Activated naive CD8-positive, alpha-beta T cell treated with anti-CD3 and anti-CD28 coated beads, Interleukin-2, amount 50 U/mL, for 24 hours (primary cell): ENCODE measurements around the gene MROH8.

Experiments
- ATAC-seq: fragments of 150-1000 bp; cut with Tn5 transposase; one replicate; pipeline ENCODE4 v1.10.0; 2021
- DNase-seq: peaks from one replicate; pipeline ENCODE4 v3.0.0; 2021
- H3K27ac Mint-ChIP-seq: one replicate; pipeline ENCODE4 v1.8.0; 2021; ENCODE audit warnings: mild to moderate bottlenecking, mixed read lengths
- H3K27me3 Mint-ChIP-seq: one replicate; pipeline ENCODE4 v1.8.0; 2021; ENCODE audit warnings: mixed read lengths
- H3K36me3 Mint-ChIP-seq: one replicate; pipeline ENCODE4 v1.8.0; 2021; ENCODE audit warnings: low read depth, mixed read lengths
- H3K4me1 Mint-ChIP-seq: one replicate; pipeline ENCODE4 v1.8.0; 2021; ENCODE audit warnings: mixed read lengths
- H3K4me3 Mint-ChIP-seq: one replicate; pipeline ENCODE4 v1.8.0; 2021; ENCODE audit warnings: mild to moderate bottlenecking, moderate library complexity, mixed read lengths
- H3K9me3 Mint-ChIP-seq: one replicate; pipeline ENCODE4 v1.8.0; 2021; ENCODE audit warnings: mixed read lengths

MROH8 gene

DNA sequence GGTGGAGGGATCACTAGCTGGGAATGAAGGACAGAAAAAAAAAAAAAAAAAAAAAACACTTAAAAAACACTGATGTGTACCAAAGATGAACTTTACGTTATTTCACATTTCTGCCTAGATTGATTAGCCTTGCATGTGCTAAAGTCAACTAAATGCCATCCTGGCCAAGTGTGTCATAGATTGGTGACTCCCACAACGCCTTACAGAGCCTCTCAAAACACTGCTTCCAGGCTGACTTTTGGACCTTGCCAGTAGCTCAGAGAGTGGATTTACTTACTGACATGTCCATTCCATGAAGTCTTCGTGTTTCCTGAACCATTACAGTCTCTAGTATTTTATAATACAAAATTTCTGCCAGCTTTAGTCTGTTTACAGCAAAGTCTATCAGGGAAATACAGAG is 124.1 kb downstream of the MROH8 start:
- Mint-ChIP-seq H3K27ac (no peak overlapping the region), H3K4me1 (no peaks in the 10 kb centered on the region), H3K9me3 (no peaks in the 10 kb centered on the region), H3K27me3 (no peaks in the 10 kb centered on the region), H3K4me3 (no peak overlapping the region), H3K36me3 (peaks cover 54% of the 10 kb centered on the region)
- no peak for ATAC-seq
- no peak for DNase-seq

DNA sequence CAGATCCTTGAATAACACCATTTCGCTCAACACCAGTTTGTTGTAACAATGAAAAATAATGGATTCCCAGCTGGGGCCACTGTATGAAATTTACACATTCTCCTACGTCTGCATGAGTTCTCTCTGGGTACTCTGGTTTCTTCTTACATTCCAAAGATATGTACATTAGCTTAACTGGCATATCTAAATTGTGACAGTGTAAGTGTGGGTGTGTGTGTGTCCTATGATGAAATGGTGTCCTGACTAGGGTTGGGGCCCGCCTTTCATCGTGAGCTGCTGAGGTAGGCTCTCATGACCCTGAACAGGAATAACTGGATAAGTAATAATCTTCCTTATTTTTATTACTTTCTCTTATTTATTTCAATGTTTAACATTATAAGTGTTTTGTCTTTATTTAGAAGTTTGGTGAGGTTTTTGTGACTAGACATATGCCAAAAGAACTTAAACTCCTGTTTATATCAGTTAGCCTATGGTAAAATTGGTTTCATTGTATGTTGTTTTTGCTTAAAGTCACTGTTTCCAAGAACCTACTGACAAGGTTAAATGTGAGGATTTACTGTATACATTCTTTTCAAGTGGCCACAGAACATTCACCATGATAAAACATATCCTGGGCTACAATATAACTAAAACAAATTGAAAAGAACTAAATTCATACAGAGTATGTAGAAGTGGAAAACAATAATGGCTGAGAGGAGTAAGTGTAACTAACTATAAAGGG is 126.0 kb downstream of the MROH8 start:
- Mint-ChIP-seq H3K27me3 (no peaks in the 10 kb centered on the region), H3K4me1 (no peaks in the 10 kb centered on the region), H3K9me3 (no peaks in the 10 kb centered on the region), H3K36me3 (peaks cover 56% of the 10 kb centered on the region), H3K4me3 (no peak overlapping the region), H3K27ac (peak overlapping the region; percentile 12)
- no peak for ATAC-seq
- no peak for DNase-seq
